B cell (primary cell): ENCODE results near the gene MYOM1. TPM values are rescaled to one million over a fixed set of nuclear protein-coding genes. Genes with fewer than 3 reads are reported as not detected.

ENCODE experiments used
- ATAC-seq: fragments of 200-7000 bp; cut with Tn5 transposase; one replicate; pipeline ENCODE4 v1.10.0; 2021; ENCODE audit warnings: low read depth, mild to moderate bottlenecking, moderate number of reproducible peaks, moderate library complexity
- CTCF ChIA-PET: fragments of 350-600 bp; sonication (Branson Sonifier 250); formaldehyde crosslinking; loops from one replicate; lab custom pipeline; 2021; ENCODE audit warnings: antibody characterized with exemption, inconsistent platforms; lab: Charles Lee
- POLR2A ChIA-PET: fragments of 350-600 bp; sonication (Branson Sonifier 250); formaldehyde crosslinking; loops from one replicate; lab custom pipeline; 2021; ENCODE audit warnings: antibody characterized with exemption; lab: Charles Lee
- DNase-seq: peaks from one replicate; pipeline ENCODE4 v3.0.0; 2013
- H2AFZ ChIP-seq: 2 replicates; pipeline ENCODE4 v1.6.1; 2012; ENCODE audit warnings: mild to moderate bottlenecking, low read depth, low read length; ENCODE audit not compliant: insufficient read depth, poor library complexity, severe bottlenecking
- H3K27ac ChIP-seq, 2 donors: 1 replicate in 1 of 2; 2 replicates in 1 of 2; pipeline ENCODE4 v1.5.1; 2012 to 2013; ENCODE audit warnings: low read length in 2 of 2, mild to moderate bottlenecking in 2 of 2, moderate library complexity in 1 of 2
- H3K27me3 ChIP-seq, 4 experiments: fragments of 200-600 bp in 1 of 4; sonication (generic) in 1 of 4; replicated peaks in 1 of 4; 1 replicate in 2 of 4; 2 replicates in 2 of 4; pipeline versions ENCODE4 v1.6.1 to v1.7.0; 2013 to 2016; ENCODE audit warnings: low read length in 3 of 4, mild to moderate bottlenecking in 2 of 4, mixed read lengths in 1 of 4, moderate library complexity in 1 of 4; ENCODE audit not compliant: insufficient read depth in 4 of 4, control insufficient read depth in 3 of 4; ENCODE audit errors: control extremely low read depth in 1 of 4
- H3K36me3 ChIP-seq, 2 experiments: replicated peaks in 1 of 2; 1 replicate in 1 of 2; 2 replicates in 1 of 2; pipeline versions ENCODE4 v1.6.1 to v1.7.1; 2013; ENCODE audit warnings: low read length in 1 of 2; ENCODE audit not compliant: insufficient read depth in 2 of 2, control insufficient read depth in 1 of 2; ENCODE audit errors: control extremely low read depth in 1 of 2, extremely low read depth in 1 of 2
- H3K4me1 ChIP-seq, 2 donors: fragments of 200-600 bp in 1 of 2; sonication (generic) in 1 of 2; 1 replicate in 1 of 2; 2 replicates in 1 of 2; pipeline versions ENCODE4 v1.5.1 to v1.6.1; 2013 to 2017; ENCODE audit warnings: low read length in 2 of 2; ENCODE audit not compliant: control insufficient read depth in 2 of 2, insufficient read depth in 2 of 2
- H3K4me2 ChIP-seq: replicated peaks from 2 replicates; pipeline ENCODE3; 2012; ENCODE audit warnings: mild to moderate bottlenecking, low read depth, low read length; ENCODE audit not compliant: poor library complexity, severe bottlenecking
- H3K4me3 ChIP-seq, 5 experiments: fragments of 200-600 bp in 1 of 5; sonication (generic) in 1 of 5; 1 replicate in 3 of 5; 2 replicates in 2 of 5; pipeline versions ENCODE4 v1.5.1 to v1.7.0; 2011 to 2016; ENCODE audit warnings: low read length in 4 of 5, mild to moderate bottlenecking in 4 of 5, low read depth in 2 of 5, control low read depth in 1 of 5, moderate library complexity in 1 of 5; ENCODE audit not compliant: insufficient read depth in 1 of 5; ENCODE audit errors: control extremely low read depth in 1 of 5, extremely low read depth in 1 of 5
- H3K79me2 ChIP-seq: fragments of 200-600 bp; sonication (generic); one replicate; pipeline ENCODE4 v1.6.0; 2016; ENCODE audit warnings: low read length; ENCODE audit not compliant: control insufficient read depth, insufficient read depth
- H3K9ac ChIP-seq: fragments of 200-600 bp; sonication (generic); 2 replicates; pipeline ENCODE4 v1.6.1; 2017; ENCODE audit warnings: mild to moderate bottlenecking, low read length, moderate library complexity
- H3K9me3 ChIP-seq, 3 donors: one replicate each; pipeline versions ENCODE4 v1.6.1 to v1.7.1; 2013; ENCODE audit warnings: low read length in 2 of 3; ENCODE audit not compliant: control insufficient read depth in 2 of 3, insufficient read depth in 1 of 3; ENCODE audit errors: control extremely low read depth in 1 of 3
- H4K20me1 ChIP-seq: 2 replicates; pipeline ENCODE4 v1.6.0; 2012; ENCODE audit warnings: mild to moderate bottlenecking, low read length; ENCODE audit not compliant: insufficient read depth, control insufficient read depth, poor library complexity, severe bottlenecking
- H3K27ac Mint-ChIP-seq: one replicate; pipeline ENCODE4 v1.8.0; 2021; ENCODE audit warnings: mixed read lengths
- H3K27me3 Mint-ChIP-seq: one replicate; pipeline ENCODE4 v1.8.0; 2021; ENCODE audit warnings: mixed read lengths
- H3K4me1 Mint-ChIP-seq: one replicate; pipeline ENCODE4 v1.8.0; 2021; ENCODE audit warnings: mixed read lengths
- H3K4me3 Mint-ChIP-seq: one replicate; pipeline ENCODE4 v1.8.0; 2021; ENCODE audit warnings: mixed read lengths
- H3K9me3 Mint-ChIP-seq: one replicate; pipeline ENCODE4 v1.8.0; 2022; ENCODE audit warnings: mixed read lengths; ENCODE audit not compliant: insufficient read depth
- EZH2 ChIP-seq: IDR thresholded peaks from 2 replicates; pipeline ENCODE4 v1.6.1; 2012; ENCODE audit warnings: borderline replicate concordance, low read depth, mild to moderate bottlenecking, moderate library complexity, low read length; ENCODE audit not compliant: insufficient read depth, poor library complexity, severe bottlenecking
- WGBS: methylation state at CpG from one replicate; pipeline ENCODE4 v1.1.5; 2013; ENCODE audit warnings: missing lambda C conversion rate; ENCODE audit not compliant: insufficient coverage; 5-methylcytosine and 5-hydroxymethylcytosine counted together
- intact Hi-C: fragments of 100-400 bp; cut with micrococcal nuclease; formaldehyde crosslinking; loops from one replicate; pipeline ENCODE4 v1.10.0; 2022
- polyA plus RNA-seq: library from polyadenylated mRNA; depleted of rRNA; stranded (reverse); fragments of >200 nt; gene quantifications from 2 replicates; pipeline ENCODE4 v1.2.3, GENCODE V29; 2012
- total RNA-seq, 2 donors: library from RNA; stranded (reverse); fragments of 120-200 nt in 1 of 2; gene quantifications; 1 replicate in 1 of 2; 2 replicates in 1 of 2; pipeline versions ENCODE4 v1.2.3 to v1.2.4, GENCODE V29; 2013 to 2022
- TF ChIP-seq, protein P1 (sequence below): fragments of 200-600 bp; IDR thresholded peaks from one replicate; pipeline ENCODE4 v1.8.0; 2022; ENCODE audit warnings: antibody characterized with exemption, mild to moderate bottlenecking

Gene MYOM1
- total and polyA plus RNA-seq, 2 donors (not counting 1 experiment from before 2014, with no cell fraction given) = 1.5 to 12.8 TPM

DNA sequence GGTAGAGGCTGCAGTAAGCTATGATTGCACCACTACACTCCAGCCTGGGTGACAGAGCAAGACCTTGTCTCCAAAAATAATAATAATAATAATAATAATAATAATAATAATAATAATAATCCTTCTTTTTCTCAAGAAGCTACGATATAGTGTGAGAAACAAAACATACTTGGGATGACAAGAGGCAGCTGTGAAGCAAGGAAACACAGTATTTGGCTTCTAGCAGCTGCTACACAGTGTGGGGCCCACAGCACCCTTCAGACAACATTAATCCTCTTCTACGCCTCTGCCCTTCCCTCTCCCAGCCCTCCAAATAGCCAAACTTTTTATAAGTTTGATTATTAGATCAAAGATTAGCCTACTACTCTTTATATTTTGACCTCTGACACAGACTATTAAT, 62.2 kb downstream of the MYOM1 start:
- Mint-ChIP-seq H3K4me1 (peaks cover 4% of the 10 kb centered on the region), H3K4me3 (no peak overlapping the region), H3K27me3 (no peaks in the 10 kb centered on the region), H3K27ac (no peak overlapping the region), H3K9me3 (no peaks in the 10 kb centered on the region)
- ChIA-PET POLR2A (interaction anchor here (0.7 kb wide), 1 partner anchor 56 kb away, joined by 3 read pairs; no protein-coding TSS in a partner anchor), CTCF (interaction anchor here (4.7 kb wide), 1 partner anchor 88 kb away, joined by 33 read pairs; no protein-coding TSS in a partner anchor)
- H4K20me1 ChIP-seq = no peaks in the 10 kb centered on the region
- H3K36me3 ChIP-seq = no peaks in the 10 kb centered on the region
- TF ChIP-seq EZH2 = no peak
- TF ChIP-seq, protein P1, sequence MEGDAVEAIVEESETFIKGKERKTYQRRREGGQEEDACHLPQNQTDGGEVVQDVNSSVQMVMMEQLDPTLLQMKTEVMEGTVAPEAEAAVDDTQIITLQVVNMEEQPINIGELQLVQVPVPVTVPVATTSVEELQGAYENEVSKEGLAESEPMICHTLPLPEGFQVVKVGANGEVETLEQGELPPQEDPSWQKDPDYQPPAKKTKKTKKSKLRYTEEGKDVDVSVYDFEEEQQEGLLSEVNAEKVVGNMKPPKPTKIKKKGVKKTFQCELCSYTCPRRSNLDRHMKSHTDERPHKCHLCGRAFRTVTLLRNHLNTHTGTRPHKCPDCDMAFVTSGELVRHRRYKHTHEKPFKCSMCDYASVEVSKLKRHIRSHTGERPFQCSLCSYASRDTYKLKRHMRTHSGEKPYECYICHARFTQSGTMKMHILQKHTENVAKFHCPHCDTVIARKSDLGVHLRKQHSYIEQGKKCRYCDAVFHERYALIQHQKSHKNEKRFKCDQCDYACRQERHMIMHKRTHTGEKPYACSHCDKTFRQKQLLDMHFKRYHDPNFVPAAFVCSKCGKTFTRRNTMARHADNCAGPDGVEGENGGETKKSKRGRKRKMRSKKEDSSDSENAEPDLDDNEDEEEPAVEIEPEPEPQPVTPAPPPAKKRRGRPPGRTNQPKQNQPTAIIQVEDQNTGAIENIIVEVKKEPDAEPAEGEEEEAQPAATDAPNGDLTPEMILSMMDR = no peak
- H3K4me2 ChIP-seq = no peak overlapping the region
- no peaks in the 10 kb centered on the region for H3K27me3 ChIP-seq
- no peak for DNase-seq
- no peak overlapping the region for H2AFZ ChIP-seq
- H3K27ac ChIP-seq = no peak overlapping the region
- no peaks in the 10 kb centered on the region for H3K9me3 ChIP-seq
- no peak overlapping the region for H3K9ac ChIP-seq
- WGBS = 100% methylated on average over 1 of the region's 2 CpGs
- no peaks in the 10 kb centered on the region for H3K4me1 ChIP-seq
- H3K4me3 ChIP-seq = no peak overlapping the region
- intact Hi-C loops = no loop called here
- no peaks in the 10 kb centered on the region for H3K79me2 ChIP-seq
- no peak for ATAC-seq

DNA sequence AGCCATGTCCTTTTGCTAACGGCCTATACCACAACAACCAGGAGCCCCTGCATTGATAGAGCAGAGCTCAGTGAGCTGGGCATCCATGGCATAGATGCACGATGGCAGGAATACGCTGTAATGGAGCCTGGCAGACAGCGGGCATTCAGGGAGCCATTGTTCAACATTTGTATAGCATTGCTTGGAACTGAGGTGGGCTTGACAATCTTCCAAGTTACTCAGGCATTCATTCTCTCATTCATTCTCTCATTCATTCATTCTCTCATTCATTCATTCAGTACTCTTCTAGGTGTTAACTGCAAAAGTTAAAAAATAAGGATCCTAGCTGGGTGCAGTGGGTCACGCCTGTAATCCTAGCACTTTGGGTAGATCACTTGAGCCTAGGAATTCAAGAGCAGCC, 62.7 kb downstream of the MYOM1 start:
- Histone ChIP-seq H3K9ac (no peak overlapping the region), H3K4me2 (no peak overlapping the region), H3K36me3 (no peaks in the 10 kb centered on the region), H3K27me3 (no peaks in the 10 kb centered on the region), H3K4me1 (no peaks in the 10 kb centered on the region), H3K9me3 (no peaks in the 10 kb centered on the region), H3K4me3 (no peak overlapping the region), H3K79me2 (no peaks in the 10 kb centered on the region), H4K20me1 (no peaks in the 10 kb centered on the region), H3K27ac (no peak overlapping the region), H2AFZ (no peak overlapping the region)
- Mint-ChIP-seq H3K4me3 (no peak overlapping the region), H3K27me3 (no peaks in the 10 kb centered on the region), H3K27ac (no peak overlapping the region), H3K4me1 (peaks cover 4% of the 10 kb centered on the region), H3K9me3 (no peaks in the 10 kb centered on the region)
- DNase-seq = no peak
- ATAC-seq = no peak
- ChIA-PET POLR2A (no interaction called here), CTCF (interaction anchor here (1.7 to 4.7 kb wide), 2 partner anchors 23 to 89 kb away, joined by 5 to 33 read pairs; no protein-coding TSS in a partner anchor)
- WGBS = 92% methylated on average over 4 of the region's 5 CpGs
- intact Hi-C loops = no loop called here
- TF ChIP-seq, protein P1 = no peak
- TF ChIP-seq EZH2 = no peak
